PC-9 (cell line): ENCODE data around the gene HOMER2. TPM values are rescaled to one million over a fixed set of nuclear protein-coding genes. Genes with fewer than 3 reads are reported as not detected.

Source experiments
- BruUV-seq: library from RNA; stranded (reverse); fragments of 400-500 nt; replicated peaks from 2 replicates; lab custom pipeline; 2021; lab: Mats Ljungman, UMichigan
- CTCF ChIA-PET: fragments of 300-600 bp; sonication (Branson Sonifier 250); formaldehyde crosslinking; loops from one replicate; lab custom pipeline; 2022; ENCODE audit warnings: antibody characterized with exemption; lab: Charles Lee
- POLR2A ChIA-PET: fragments of 300-600 bp; sonication (Branson Sonifier 250); formaldehyde crosslinking; loops from one replicate; lab custom pipeline; 2022; ENCODE audit warnings: antibody characterized with exemption; ENCODE audit not compliant: unreplicated experiment; lab: Charles Lee
- DNase-seq, 2 experiments: peaks; one replicate each; pipeline versions ENCODE4 v3.0.0 to v3.0.0-alpha.2; 2015 to 2022; ENCODE audit warnings: mixed read lengths in 1 of 2
- H2AFZ ChIP-seq: fragments of 200-600 bp; sonication (generic); 2 replicates; pipeline ENCODE4 v1.8.1; 2017; ENCODE audit warnings: antibody characterized with exemption
- H3F3A ChIP-seq: fragments of 200-600 bp; sonication (generic); 2 replicates; pipeline ENCODE4 v1.8.1; 2017; ENCODE audit warnings: antibody characterized with exemption, mild to moderate bottlenecking, low read depth; ENCODE audit not compliant: insufficient read depth
- H3K27ac ChIP-seq: fragments of 200-600 bp; sonication (generic); 2 replicates; pipeline ENCODE4 v1.6.1; 2016; ENCODE audit warnings: mixed run types
- H3K27me3 ChIP-seq: fragments of 200-600 bp; sonication (generic); 2 replicates; pipeline ENCODE4 v1.6.1; 2016; ENCODE audit warnings: low read depth, mixed run types; ENCODE audit not compliant: insufficient read depth
- H3K36me3 ChIP-seq: fragments of 200-600 bp; sonication (generic); 2 replicates; pipeline ENCODE4 v1.6.1; 2016; ENCODE audit warnings: low read depth, mixed run types
- H3K4me1 ChIP-seq: fragments of 200-600 bp; sonication (generic); replicated peaks from 2 replicates; pipeline ENCODE4 v1.6.1; 2016; ENCODE audit warnings: mixed run types; ENCODE audit not compliant: insufficient read depth
- H3K4me2 ChIP-seq: fragments of 200-600 bp; sonication (generic); 2 replicates; pipeline ENCODE4 v1.6.1; 2017; ENCODE audit warnings: mixed run types
- H3K4me3 ChIP-seq: fragments of 200-600 bp; sonication (generic); 2 replicates; pipeline ENCODE4 v1.6.1; 2016; ENCODE audit warnings: mixed run types
- H3K79me2 ChIP-seq: fragments of 200-600 bp; sonication (generic); 2 replicates; pipeline ENCODE4 v1.6.1; 2017; ENCODE audit warnings: low read depth, mixed run types
- H3K9me2 ChIP-seq: fragments of 200-600 bp; sonication (generic); 2 replicates; pipeline ENCODE4 v1.8.1; 2017; ENCODE audit warnings: mild to moderate bottlenecking; ENCODE audit not compliant: insufficient read depth
- H3K9me3 ChIP-seq: fragments of 200-600 bp; sonication (generic); 2 replicates; pipeline ENCODE4 v1.8.1; 2016; ENCODE audit warnings: low read depth; ENCODE audit not compliant: insufficient read depth
- H4K20me1 ChIP-seq: fragments of 200-600 bp; sonication (generic); 2 replicates; pipeline ENCODE4 v1.8.1; 2017; ENCODE audit not compliant: insufficient read depth
- EZH2 ChIP-seq: fragments of 200-600 bp; sonication (generic); IDR thresholded peaks from 2 replicates; pipeline ENCODE4 v1.8.0; 2017; ENCODE audit warnings: antibody characterized with exemption, low read depth
- intact Hi-C: fragments of 100-400 bp; cut with micrococcal nuclease; formaldehyde crosslinking; loops from one replicate; pipeline ENCODE4 v1.10.0; 2022; ENCODE audit not compliant: unreplicated experiment
- total RNA-seq: library from RNA; stranded (reverse); gene quantifications from 2 replicates; pipeline ENCODE4 v1.2.3, GENCODE V29; 2021
- TF ChIP-seq, protein P1 (sequence below): fragments of 200-600 bp; sonication (generic); conservative IDR thresholded peaks from 2 replicates; pipeline ENCODE4 v1.6.1; 2017; ENCODE audit warnings: mixed run types, antibody characterized with exemption, mild to moderate bottlenecking, moderate library complexity

The HOMER2 gene
- total RNA-seq, 1 experiment from 2014 or later, result 15.1 TPM

- Histone ChIP-seq H3K9me3 (no peaks in the 10 kb centered on the region), H3K27ac (no peak overlapping the region), H2AFZ (no peak overlapping the region), H3K27me3 (no peaks in the 10 kb centered on the region), H3K4me3 (no peak overlapping the region), H3K36me3 (no peaks in the 10 kb centered on the region), H3K4me1 (no peaks in the 10 kb centered on the region), H3F3A (no peaks in the 10 kb centered on the region), H3K9me2 (no peaks in the 10 kb centered on the region), H4K20me1 (no peaks in the 10 kb centered on the region), H3K79me2 (no peaks in the 10 kb centered on the region), H3K4me2 (no peak overlapping the region)
- DNase-seq, result peak; percentile 44 to 46
- intact Hi-C loops, result loop anchor here (2.0 to 5.0 kb wide), 2 partner anchors 137 to 151 kb away; partner anchors contain the start of gene RAMAC
- ChIA-PET CTCF (no interaction called here), POLR2A (interaction anchor here (0.6 kb wide), 1 partner anchor 589 kb away, joined by 26 read pairs; no protein-coding TSS in a partner anchor)
- TF ChIP-seq, protein P1, sequence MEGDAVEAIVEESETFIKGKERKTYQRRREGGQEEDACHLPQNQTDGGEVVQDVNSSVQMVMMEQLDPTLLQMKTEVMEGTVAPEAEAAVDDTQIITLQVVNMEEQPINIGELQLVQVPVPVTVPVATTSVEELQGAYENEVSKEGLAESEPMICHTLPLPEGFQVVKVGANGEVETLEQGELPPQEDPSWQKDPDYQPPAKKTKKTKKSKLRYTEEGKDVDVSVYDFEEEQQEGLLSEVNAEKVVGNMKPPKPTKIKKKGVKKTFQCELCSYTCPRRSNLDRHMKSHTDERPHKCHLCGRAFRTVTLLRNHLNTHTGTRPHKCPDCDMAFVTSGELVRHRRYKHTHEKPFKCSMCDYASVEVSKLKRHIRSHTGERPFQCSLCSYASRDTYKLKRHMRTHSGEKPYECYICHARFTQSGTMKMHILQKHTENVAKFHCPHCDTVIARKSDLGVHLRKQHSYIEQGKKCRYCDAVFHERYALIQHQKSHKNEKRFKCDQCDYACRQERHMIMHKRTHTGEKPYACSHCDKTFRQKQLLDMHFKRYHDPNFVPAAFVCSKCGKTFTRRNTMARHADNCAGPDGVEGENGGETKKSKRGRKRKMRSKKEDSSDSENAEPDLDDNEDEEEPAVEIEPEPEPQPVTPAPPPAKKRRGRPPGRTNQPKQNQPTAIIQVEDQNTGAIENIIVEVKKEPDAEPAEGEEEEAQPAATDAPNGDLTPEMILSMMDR, result peak; percentile 65
- TF ChIP-seq EZH2, result no peak
- no TSS peak for BruUV-seq
Observed at GRCh38 chr15:82849556-82850512, 102.7 kb downstream of the HOMER2 start.

DNA sequence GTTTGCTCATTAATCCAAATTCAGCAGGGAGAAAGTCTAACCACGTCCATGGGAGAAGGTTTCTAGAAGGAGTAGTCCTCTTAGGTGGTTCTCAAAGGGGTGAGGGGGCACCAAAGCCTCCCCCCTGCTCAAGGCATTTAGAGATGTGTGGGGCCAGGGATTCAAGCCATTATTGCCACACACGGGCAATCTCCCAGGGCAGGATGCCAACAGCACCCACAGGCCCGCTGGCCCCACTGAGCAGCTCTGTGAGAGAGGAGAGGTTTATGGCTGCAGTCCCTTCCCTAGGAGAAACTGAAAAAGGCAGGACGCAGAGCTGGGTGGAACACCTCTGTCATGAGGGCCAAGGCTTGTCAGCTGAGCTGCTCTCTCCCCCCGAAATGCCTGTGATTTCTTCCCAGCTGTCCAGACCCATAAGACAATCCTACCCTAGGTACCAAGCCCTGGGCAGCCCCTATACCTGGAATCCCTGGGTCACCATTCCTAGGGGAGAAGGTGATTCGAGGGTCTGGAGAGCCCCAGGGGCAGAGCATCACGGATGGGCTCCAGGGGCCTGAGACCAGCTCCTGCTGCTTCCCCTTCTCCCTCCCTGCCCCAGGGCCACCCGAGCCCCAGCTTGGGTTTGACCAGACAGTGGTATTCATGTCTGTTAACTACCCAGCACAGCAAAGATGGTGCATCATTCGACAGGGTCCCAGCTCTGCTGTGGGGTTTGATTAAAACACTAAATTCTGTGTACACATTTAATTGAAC is 104.1 kb downstream of the HOMER2 start:
- no peak overlapping the region for H3K27ac ChIP-seq
- no peaks in the 10 kb centered on the region for H3K79me2 ChIP-seq
- no peak overlapping the region for H3K4me3 ChIP-seq
- no peaks in the 10 kb centered on the region for H3K9me3 ChIP-seq
- no peak overlapping the region for H3K4me2 ChIP-seq
- BruUV-seq, result no TSS peak
- no peak for DNase-seq
- no peaks in the 10 kb centered on the region for H4K20me1 ChIP-seq
- H3K4me1 ChIP-seq, result no peaks in the 10 kb centered on the region
- no peaks in the 10 kb centered on the region for H3K36me3 ChIP-seq
- H3K9me2 ChIP-seq, result no peaks in the 10 kb centered on the region
- H3K27me3 ChIP-seq, result no peaks in the 10 kb centered on the region
- H3F3A ChIP-seq, result no peaks in the 10 kb centered on the region
- POLR2A ChIA-PET, result no interaction called here
- TF ChIP-seq, protein P1, result no peak
- no peak for TF ChIP-seq EZH2
- CTCF ChIA-PET, result no interaction called here
- no peak overlapping the region for H2AFZ ChIP-seq
- intact Hi-C loops, result loop anchor here (2.0 to 5.0 kb wide), 2 partner anchors 139 to 152 kb away; partner anchors contain the start of gene RAMAC

DNA sequence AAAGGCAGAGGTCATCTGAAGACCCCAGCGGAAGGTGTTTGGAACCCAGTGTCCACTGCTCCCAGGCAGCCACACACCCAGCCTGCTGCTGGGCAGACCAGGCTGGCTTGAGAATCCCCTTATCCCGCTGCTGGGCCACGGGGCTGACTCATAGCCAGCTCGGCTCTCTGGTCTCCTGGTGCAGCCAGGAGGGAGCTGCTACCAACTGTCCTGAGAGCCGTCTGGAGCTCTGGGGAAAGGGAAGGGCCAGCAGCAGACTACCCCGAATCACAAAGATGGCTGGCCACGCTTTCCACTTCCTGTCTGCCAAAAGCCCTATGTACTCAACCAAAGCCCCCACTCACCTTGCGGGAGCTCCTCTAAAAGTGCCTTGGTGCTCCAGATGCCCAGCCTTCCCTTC is 104.8 kb downstream of the HOMER2 start:
- no TSS peak for BruUV-seq
- no peaks in the 10 kb centered on the region for H3F3A ChIP-seq
- ChIA-PET POLR2A (interaction anchor here (0.5 kb wide), 1 partner anchor 1818 kb away, joined by 4 read pairs; no protein-coding TSS in a partner anchor), CTCF (no interaction called here)
- no peak overlapping the region for H3K4me3 ChIP-seq
- H4K20me1 ChIP-seq, result no peaks in the 10 kb centered on the region
- H3K9me2 ChIP-seq, result no peaks in the 10 kb centered on the region
- H3K79me2 ChIP-seq, result no peaks in the 10 kb centered on the region
- no peaks in the 10 kb centered on the region for H3K9me3 ChIP-seq
- no peak overlapping the region for H3K4me2 ChIP-seq
- H2AFZ ChIP-seq, result no peak overlapping the region
- H3K4me1 ChIP-seq, result no peaks in the 10 kb centered on the region
- no peaks in the 10 kb centered on the region for H3K36me3 ChIP-seq
- TF ChIP-seq, protein P1, result no peak
- no peak for TF ChIP-seq EZH2
- no peak overlapping the region for H3K27ac ChIP-seq
- intact Hi-C loops, result loop anchor here (2.0 to 5.0 kb wide), 2 partner anchors 140 to 153 kb away; partner anchors contain the start of gene RAMAC
- DNase-seq, result no peak
- H3K27me3 ChIP-seq, result no peaks in the 10 kb centered on the region
